AG09309 (cell line): ENCODE measurements around the gene PCGF5.
"Not testable (repeated sequence)": the region's sequence is repeated elsewhere in the genome, so short reads cannot be mapped to it uniquely, and the experiment has no call there.

ENCODE experiments used
- DNase-seq: peaks from one replicate; pipeline ENCODE4 v3.0.0-alpha.2; 2010; ENCODE audit warnings: low read depth
- H3K4me3 ChIP-seq: 2 replicates; pipeline ENCODE4 v1.5.1; 2011; ENCODE audit warnings: mild to moderate bottlenecking, low read depth, low read length, moderate library complexity; ENCODE audit not compliant: control insufficient read depth
- CTCF ChIP-seq: IDR thresholded peaks from 2 replicates; pipeline ENCODE4 v1.5.1; 2011; ENCODE audit warnings: mild to moderate bottlenecking, low read depth, low read length, inconsistent platforms; ENCODE audit not compliant: insufficient read depth, control insufficient read depth; ENCODE audit errors: missing control alignments

PCGF5 gene

GRCh38 chr10:91313796-91314485, 93.5 kb downstream of the PCGF5 start:
- no peak for TF ChIP-seq CTCF
- no peak overlapping the region for H3K4me3 ChIP-seq
- no peak for DNase-seq

DNA sequence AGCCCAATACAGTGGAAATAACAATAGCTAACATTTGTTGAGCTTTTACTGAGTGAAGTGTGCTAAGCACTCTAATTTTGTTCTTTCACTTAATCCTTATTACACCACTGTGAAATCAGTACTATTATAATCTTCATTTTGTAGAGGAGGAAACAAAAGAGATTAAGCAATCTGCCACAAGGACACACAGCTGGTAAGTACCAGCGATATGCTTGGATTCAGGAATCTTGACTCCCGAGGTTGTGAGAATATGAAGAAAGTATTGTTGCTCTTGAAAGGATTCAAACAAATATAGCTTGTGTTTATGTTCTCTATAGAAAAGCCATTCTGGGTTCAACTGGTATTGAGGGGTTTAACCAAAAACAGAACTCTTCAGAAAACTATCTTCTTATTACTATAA, 96.0 kb downstream of the PCGF5 start:
- no peak for DNase-seq
- TF ChIP-seq CTCF = no peak
- no peak overlapping the region for H3K4me3 ChIP-seq

- H3K4me3 ChIP-seq = no peak overlapping the region
- no peak for DNase-seq
- no peak for TF ChIP-seq CTCF
Measured at GRCh38 chr10:91317541-91317940, 97.1 kb downstream of the PCGF5 start.

DNA sequence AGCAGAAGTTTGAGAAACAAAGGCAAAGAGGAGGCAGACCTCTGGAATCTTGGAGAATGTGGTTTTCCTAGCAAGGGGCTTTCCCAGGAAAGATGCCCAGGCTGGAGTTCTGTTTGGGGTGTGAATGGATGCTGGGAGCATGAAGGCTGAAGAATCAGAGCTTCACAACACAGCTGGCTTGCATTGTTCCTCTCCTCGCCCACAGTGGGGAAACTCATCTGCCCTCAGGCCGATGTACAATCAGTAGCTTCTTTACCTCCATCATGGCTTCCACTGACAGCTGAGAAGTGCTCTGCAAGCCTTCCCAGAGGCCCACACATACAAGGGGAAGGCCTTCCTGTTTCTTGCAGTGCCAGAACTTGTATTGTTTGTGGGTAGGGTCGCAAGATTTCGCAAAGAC, 98.9 kb downstream of the PCGF5 start:
- DNase-seq = no peak

DNA sequence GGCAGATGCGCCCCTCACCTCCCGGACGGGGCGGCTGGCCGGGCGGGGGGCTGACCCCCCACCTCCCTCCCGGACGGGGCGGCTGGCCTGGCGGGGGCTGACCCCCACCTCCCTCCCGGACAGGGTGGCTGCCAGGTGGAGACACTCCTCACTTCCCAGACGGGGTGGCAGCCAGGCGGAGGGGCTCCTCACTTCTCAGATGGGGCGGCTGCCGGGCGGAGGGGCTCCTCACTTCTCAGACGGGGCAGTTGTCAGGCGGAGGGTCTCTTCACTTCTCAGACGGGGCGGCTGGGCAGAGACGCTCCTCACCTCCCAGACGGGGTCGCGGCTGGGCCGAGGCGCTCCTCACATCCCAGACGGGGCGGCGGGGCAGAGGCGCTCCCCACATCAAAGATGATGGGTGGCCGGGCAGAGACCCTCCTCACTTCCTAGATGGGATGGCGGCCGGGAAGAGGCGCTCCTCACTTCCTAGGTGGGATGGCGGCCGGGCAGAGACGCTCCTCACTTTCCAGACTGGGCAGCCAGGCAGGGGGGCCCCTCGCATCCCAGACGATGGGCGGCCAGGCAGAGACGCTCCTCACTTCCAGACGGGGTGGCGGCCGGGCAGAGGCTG, 102.9 kb downstream of the PCGF5 start:
- not testable (repeated sequence) for H3K4me3 ChIP-seq, DNase-seq

More for the DNA sequence above, 98.9 kb downstream of the PCGF5 start:
- TF ChIP-seq CTCF = no peak
- H3K4me3 ChIP-seq = no peak overlapping the region

GRCh38 chr10:91328320-91328984, 108.0 kb downstream of the PCGF5 start:
- TF ChIP-seq CTCF = no peak
- DNase-seq = no peak
- no peak overlapping the region for H3K4me3 ChIP-seq
